GM19238 (cell line): ENCODE measurements around the gene NUP188.
A peak's percentile ranks its signal among the peaks of the same experiment; 100 is the strongest.

ENCODE experiments used
- DNase-seq: peaks from one replicate; pipeline ENCODE4 v3.0.0; 2011; ENCODE audit warnings: low spot score; ENCODE audit not compliant: insufficient read length

Gene NUP188, protein sequence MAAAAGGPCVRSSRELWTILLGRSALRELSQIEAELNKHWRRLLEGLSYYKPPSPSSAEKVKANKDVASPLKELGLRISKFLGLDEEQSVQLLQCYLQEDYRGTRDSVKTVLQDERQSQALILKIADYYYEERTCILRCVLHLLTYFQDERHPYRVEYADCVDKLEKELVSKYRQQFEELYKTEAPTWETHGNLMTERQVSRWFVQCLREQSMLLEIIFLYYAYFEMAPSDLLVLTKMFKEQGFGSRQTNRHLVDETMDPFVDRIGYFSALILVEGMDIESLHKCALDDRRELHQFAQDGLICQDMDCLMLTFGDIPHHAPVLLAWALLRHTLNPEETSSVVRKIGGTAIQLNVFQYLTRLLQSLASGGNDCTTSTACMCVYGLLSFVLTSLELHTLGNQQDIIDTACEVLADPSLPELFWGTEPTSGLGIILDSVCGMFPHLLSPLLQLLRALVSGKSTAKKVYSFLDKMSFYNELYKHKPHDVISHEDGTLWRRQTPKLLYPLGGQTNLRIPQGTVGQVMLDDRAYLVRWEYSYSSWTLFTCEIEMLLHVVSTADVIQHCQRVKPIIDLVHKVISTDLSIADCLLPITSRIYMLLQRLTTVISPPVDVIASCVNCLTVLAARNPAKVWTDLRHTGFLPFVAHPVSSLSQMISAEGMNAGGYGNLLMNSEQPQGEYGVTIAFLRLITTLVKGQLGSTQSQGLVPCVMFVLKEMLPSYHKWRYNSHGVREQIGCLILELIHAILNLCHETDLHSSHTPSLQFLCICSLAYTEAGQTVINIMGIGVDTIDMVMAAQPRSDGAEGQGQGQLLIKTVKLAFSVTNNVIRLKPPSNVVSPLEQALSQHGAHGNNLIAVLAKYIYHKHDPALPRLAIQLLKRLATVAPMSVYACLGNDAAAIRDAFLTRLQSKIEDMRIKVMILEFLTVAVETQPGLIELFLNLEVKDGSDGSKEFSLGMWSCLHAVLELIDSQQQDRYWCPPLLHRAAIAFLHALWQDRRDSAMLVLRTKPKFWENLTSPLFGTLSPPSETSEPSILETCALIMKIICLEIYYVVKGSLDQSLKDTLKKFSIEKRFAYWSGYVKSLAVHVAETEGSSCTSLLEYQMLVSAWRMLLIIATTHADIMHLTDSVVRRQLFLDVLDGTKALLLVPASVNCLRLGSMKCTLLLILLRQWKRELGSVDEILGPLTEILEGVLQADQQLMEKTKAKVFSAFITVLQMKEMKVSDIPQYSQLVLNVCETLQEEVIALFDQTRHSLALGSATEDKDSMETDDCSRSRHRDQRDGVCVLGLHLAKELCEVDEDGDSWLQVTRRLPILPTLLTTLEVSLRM (N-terminal part only)

DNA sequence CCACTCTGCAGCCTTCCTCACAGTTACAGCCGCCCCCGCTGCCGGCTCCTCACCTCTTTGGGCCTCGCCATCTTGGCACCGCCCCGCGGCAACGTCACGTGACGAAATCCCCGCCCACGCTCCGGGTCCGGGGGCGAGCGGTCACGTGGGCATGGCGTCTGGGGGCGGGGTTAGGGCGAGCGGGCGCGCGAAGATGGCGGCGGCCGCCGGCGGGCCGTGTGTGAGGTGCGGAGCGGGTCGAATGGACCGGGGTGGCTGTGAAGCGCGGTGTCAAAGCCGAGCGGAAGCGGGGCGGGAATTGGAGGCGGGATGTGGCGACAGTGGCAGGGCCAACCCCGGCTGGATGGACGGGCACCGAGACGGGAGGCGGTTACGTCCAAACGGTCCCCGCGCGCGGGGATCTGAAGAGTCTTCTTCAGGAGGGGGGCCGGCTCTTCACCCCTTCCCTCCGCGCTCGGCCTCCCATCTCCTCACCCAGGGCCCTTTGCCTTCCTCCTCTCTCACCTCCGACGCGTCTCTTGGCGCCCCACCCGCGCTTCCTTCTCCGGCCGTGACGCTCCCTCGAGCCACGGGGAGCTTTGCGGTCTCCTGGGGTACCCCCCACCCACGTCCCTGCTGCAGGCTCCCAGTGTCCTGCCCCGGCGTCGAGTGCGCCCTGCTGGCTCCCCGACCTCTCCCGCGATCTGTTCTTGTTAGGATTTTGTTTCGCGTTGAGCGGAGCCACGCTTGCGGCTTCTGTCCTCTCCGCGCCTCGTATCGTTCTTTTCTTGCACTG is at the start of gene NUP188, which contains the start of gene DOLK:
Gene NUP188 (plus strand): TSS at position 173 of the 775 bp plus-strand sequence. CDS start 21 bp downstream, at position 194.
Gene DOLK (minus strand): TSS at position 77 of the 775 bp plus-strand sequence. CDS start 300 bp downstream, outside the sequence.
- DNase-seq: peak; percentile 98

- DNase-seq: no peak
Observed at GRCh38 chr9:128898382-128898781, 49.1 kb upstream of the NUP188 start.

DNA sequence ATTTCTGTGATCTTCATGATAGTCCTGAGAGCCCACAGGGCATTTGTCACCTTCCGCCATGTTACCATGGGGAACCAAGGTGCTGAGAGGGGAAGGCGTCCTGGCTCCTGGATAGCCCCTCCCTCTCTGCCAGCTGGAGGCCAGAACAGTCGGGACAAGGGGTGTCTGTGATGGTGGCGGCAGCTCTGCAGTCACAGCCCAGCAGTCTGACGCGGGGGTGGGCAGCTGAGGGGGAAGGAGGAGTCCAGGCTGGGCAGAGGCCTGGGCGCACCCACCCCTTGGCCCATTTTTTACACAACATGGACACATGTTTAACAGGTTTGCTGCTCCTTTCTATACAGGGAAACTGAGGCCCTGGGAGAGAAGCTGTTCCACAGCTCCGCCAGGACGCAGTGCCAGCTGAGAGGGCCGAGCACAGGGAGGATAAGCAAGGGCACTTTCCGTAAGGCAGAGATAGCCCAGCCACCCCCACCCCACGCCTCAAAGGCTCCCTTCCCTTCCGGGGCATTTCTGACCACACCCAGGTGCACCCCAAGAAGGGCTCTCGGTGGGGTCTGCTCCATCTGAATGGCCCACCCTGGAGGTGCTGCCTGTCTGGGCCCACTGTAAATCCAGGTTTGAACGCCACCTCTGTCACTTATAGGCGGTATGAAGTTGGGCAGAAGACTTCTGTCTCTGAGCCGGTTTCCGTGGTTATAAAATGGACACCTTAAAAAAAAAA is 48.5 kb upstream of the NUP188 start:
- no peak for DNase-seq

GRCh38 chr9:128899566-128900322 is 47.8 kb upstream of the NUP188 start:
- DNase-seq: no peak

- DNase-seq: no peak
Observed at GRCh38 chr9:128901379-128901778, 46.1 kb upstream of the NUP188 start.

GRCh38 chr9:128901822-128902221 is 45.7 kb upstream of the NUP188 start:
- no peak for DNase-seq

DNA sequence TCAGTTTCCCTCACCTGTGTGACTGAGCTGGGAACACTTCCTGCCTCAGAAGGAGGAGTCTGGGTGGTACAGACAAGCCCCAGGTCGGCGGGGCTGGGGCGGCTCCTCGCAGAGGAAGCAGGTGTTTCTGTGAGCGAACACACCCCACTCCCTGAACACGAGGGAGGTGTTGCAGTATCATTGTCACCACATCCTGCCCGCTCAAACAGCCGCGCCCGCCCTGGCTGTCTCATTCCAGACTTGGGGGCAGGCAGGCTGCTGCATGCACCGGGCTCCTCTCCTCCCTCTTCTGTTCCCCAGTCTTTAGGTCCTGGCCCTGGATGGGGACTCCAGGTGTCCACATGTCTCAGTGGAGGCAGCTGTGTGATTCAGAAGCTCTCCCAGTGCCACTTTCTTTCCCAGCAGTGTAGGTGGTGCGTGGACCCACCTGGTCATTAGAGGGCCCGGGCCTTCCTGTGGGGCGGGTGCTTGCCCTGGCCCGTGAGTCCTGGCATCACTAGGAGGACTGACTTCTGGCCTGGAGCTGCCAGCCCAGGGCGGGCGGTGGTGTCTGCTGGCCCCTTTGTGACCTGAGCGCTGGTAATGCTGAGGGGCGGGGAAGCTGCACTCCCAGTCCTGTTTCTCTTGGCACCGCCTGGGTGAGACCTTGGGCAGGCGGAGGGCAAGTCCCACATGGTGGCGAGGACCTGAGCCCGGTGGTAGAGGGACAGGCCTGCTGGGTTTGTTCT is 45.0 kb upstream of the NUP188 start:
- DNase-seq: peak; percentile 81

- DNase-seq: no peak
Observed at GRCh38 chr9:128903079-128903461, 44.4 kb upstream of the NUP188 start.

DNA sequence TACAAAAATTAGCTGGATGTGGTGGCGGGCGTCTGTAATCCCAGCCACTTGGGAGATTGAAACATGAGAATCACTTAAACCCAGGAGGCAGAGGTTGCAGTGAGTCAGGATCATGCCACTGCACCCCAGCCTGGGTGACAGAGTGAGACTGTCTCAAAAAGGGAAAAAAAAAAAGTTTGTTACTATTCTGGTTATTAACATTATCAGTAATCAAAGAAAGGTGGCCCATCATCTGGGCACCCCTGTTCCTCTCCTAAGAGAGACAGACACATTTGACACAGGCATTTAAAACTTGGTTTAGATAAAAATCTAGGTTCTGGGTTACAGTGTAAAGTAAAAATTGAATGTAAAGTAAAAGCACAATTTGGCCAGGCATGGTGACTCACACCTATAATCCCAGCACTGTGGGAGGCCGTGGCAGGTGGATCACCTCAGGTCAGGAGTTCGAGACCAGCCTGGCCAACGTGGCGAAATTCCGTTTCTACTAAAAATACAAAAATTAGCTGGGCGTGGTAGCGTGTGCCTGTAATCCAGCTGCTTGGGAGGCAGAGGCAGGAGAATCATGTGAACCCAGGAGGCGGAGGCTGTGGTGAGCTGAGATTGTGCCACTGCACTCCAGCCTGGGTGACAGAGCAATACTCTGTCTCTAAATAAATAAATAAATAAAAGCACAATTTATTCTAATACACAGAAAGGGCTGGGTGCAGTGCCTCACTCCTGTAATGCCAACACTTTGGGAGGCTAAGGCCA is 43.5 kb upstream of the NUP188 start:
- DNase-seq: no peak

DNA sequence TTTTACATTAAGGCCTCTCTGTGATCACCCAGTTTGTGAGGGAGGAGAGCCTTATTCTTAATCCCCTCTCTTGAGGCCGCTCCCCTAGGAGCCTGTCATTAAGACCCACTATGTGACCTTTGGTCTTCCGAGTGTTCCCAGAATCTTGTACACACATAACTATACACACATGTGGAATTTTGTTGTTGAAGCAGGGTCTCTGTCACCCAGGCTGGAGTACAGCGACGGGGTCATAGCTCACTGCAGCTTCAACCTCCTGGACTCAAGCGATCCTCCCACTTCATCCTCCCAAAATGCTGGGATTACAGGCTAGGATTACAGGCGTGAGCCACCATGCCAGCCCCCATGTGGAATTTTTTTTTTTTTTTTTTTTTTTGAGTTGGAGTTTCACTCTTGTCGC is 41.5 kb upstream of the NUP188 start:
- no peak for DNase-seq

DNA sequence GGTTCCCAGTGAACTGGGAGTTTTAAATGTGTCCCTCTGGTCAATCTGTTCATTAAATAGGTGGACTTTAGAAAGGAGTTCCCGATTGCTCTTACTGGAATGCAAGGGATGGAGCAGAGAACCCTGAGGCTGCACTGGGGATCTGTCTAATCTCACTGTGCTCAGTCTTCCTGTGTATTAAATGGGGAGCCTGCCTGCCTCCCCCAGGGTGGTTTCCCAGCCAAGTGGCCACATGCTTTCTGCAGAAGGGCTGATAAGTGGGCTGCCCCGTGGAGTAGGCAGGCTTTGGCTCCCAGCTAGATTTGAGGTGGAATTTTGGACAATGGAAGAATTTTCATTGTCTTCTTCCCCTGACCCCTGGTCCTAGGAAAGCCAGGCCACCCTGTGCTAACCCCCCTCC is 40.8 kb upstream of the NUP188 start:
- no peak for DNase-seq

GRCh38 chr9:128908372-128908771 is 39.1 kb upstream of the NUP188 start:
- DNase-seq: no peak

- no peak for DNase-seq
Observed at GRCh38 chr9:128909859-128910258, 37.6 kb upstream of the NUP188 start.

DNA sequence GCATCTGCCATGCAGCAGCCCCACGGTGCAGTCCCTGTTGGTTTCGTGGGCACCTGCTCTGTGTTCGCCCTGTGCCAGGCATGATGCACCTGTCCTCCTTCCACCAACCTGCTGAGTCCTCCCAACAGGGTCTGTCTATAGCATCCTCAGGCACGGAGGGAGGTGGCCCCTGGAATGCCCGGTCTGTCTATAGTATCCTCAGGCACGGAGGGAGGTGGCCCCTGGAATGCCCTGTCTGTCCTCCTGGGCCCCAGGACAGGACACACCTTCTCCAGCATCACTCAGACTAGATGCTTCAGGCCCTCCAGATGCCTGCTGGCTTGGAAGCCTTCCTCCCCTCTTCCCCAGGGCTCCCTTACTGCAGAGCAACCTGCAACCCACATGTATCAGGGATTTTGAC is 36.6 kb upstream of the NUP188 start:
- no peak for DNase-seq

DNA sequence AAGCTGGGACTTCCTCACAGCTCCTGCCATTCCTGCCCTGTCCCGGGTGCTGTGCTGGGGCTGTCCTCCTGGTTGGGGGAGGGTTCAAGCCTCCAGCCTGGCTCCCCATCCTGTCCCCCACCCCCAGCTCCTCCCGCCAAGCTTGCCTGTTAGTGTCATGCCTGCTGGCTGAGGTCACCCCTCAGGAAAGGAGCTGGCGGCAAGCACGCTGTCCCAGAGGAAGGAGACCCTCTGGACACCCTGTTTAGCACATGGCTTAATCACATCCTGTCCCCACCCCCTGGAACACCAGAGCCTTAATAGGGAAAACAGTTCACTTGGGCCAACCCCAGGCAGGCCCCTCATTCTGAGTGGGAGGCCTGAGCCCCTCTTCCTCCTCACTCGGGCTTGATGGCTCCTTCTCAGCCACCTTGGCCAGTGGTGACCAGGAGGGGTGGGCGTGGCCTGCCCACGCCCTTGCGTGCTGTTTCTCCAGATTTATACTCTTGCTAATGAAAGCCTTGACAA is 35.9 kb upstream of the NUP188 start:
- no peak for DNase-seq

- DNase-seq: no peak
Observed at GRCh38 chr9:128912270-128912853, 35.1 kb upstream of the NUP188 start.
